ENCODE results near the gene NDUFS2.

Gene NDUFS2

GRCh38 chr1:161196111-161196510 lies 6.1 kb upstream of the NDUFS2 start:
- no peak for DNase-seq (ENCODE audit: low read depth in 2 of 2)

- DNase-seq (ENCODE audit: low read depth in 2 of 2) = no peak
Measured at GRCh38 chr1:161196521-161197451, 5.4 kb upstream of the NDUFS2 start.

GRCh38 chr1:161197560-161198193 lies 4.5 kb upstream of the NDUFS2 start:
- DNase-seq (ENCODE audit: low read depth in 2 of 2) = no peak

GRCh38 chr1:161198194-161198896 lies 3.8 kb upstream of the NDUFS2 start:
- DNase-seq (ENCODE audit: low read depth in 2 of 2) = no peak

- no peak for DNase-seq (ENCODE audit: low read depth in 2 of 2)
Measured at GRCh38 chr1:161198897-161199431, 3.2 kb upstream of the NDUFS2 start, which contains the start of gene ADAMTS4. Gene ADAMTS4, minus strand, starts transcription at chr1:161199054. Its CDS starts 427 bp downstream, at chr1:161198627.

- no peak for DNase-seq (ENCODE audit: low read depth in 2 of 2)
Measured at GRCh38 chr1:161199506-161200139, 2.5 kb upstream of the NDUFS2 start.

- no peak for DNase-seq (ENCODE audit: low read depth in 2 of 2)
Measured at GRCh38 chr1:161200421-161200991, 1.7 kb upstream of the NDUFS2 start.

GRCh38 chr1:161200992-161201835 lies 953 bp upstream of the NDUFS2 start:
- DNase-seq (ENCODE audit: low read depth in 2 of 2) = no peak

- no peak for DNase-seq (ENCODE audit: low read depth in 2 of 2)
Measured at GRCh38 chr1:161206411-161207140, 4.4 kb downstream of the NDUFS2 start.

GRCh38 chr1:161207173-161207572 lies 5.0 kb downstream of the NDUFS2 start:
- DNase-seq (ENCODE audit: low read depth in 2 of 2) = no peak

GRCh38 chr1:161209790-161210409 lies 7.7 kb downstream of the NDUFS2 start:
- DNase-seq (ENCODE audit: low read depth in 2 of 2) = peak in 1 of 2 donors; percentile 47

GRCh38 chr1:161214369-161214768 lies 12.2 kb downstream of the NDUFS2 start:
- DNase-seq (ENCODE audit: low read depth in 2 of 2) = no peak

GRCh38 chr1:161215076-161215475 lies 12.9 kb downstream of the NDUFS2 start, which contains the start of gene FCER1G:
Gene FCER1G, plus strand, starts transcription at chr1:161215295. Its CDS starts 27 bp downstream, at chr1:161215322.
- DNase-seq (ENCODE audit: low read depth in 2 of 2) = no peak

GRCh38 chr1:161216945-161217712 lies 15.0 kb downstream of the NDUFS2 start:
- no peak for DNase-seq (ENCODE audit: low read depth in 2 of 2)

GRCh38 chr1:161217831-161218230 lies 15.7 kb downstream of the NDUFS2 start:
- DNase-seq (ENCODE audit: low read depth in 2 of 2) = no peak

GRCh38 chr1:161218301-161219077 lies 16.3 kb downstream of the NDUFS2 start:
- no peak for DNase-seq (ENCODE audit: low read depth in 2 of 2)

Data from stimulated activated CD8-positive, alpha-beta memory T cell treated with anti-CD3 and anti-CD28 coated beads, Interleukin-15, amount 100 ng/mL, for 4 hours (primary cell).